ENCODE data around the gene CHRND. TPM values are rescaled to one million over a fixed set of nuclear protein-coding genes. Genes with fewer than 3 reads are reported as not detected.

The CHRND gene
- total and polyA plus RNA-seq, 2 of the 13 experiments (the other 11 are each of a cell fraction or from before 2014, with no cell fraction given): 0.18 TPM; not detected in 1

GRCh38 chr2:232488721-232489300, 37.1 kb upstream of the CHRND start:
- Histone ChIP-seq H4K20me1 (ENCODE audit: insufficient read depth, low read length) (no peaks in the 10 kb centered on the region; the same call in 1 of the 2 replicates), H3K9me3 (ENCODE audit: low read length) (no peaks in the 10 kb centered on the region), H3K4me2 (ENCODE audit: low read depth, low read length) (no peak overlapping the region), H3K9ac (ENCODE audit: insufficient read depth, low read depth, low read length) (no peak overlapping the region), H3K4me1 (ENCODE audit: insufficient read depth, low read length) (no peaks in the 10 kb centered on the region), H3K36me3 (replicated peaks in 1 of 2; ENCODE audit: control insufficient read depth in 1 of 2, insufficient read depth in 2 of 2, low read length in 2 of 2) (no peaks in the 10 kb centered on the region), H3K27me3 (ENCODE audit: control insufficient read depth in 1 of 2, insufficient read depth in 2 of 2, low read length in 2 of 2) (peaks cover 26 to 92% of the 10 kb centered on the region in 2 experiments; a peak in 4 of 5 replicates), H3K4me3 (replicated peaks in 1 of 3; ENCODE audit: insufficient read depth in 1 of 3, low read depth in 2 of 3, low read length in 3 of 3) (no peak overlapping the region), H3K79me2 (ENCODE audit: insufficient read depth, low read length) (no peaks in the 10 kb centered on the region), H2AFZ (ENCODE audit: low read length) (no peak overlapping the region), H3K27ac (ENCODE audit: extremely low read length, insufficient read depth, low read length) (no peak overlapping the region)
- in situ Hi-C loops (cut with HindIII; ENCODE audit: extremely low pct_ligation_motif_present, low pct_unique_long_range_greater_than_20kb): no loop called here
- POLR2A ChIA-PET: no interaction called here
- TF ChIP-seq PAXIP1 (CRISPR knock-in tag; conservative IDR thresholded peaks at IDR 0.05) (no peak), SSRP1 (CRISPR knock-in tag; IDR thresholded peaks at IDR 0.05) (no peak), ZNF430 (CRISPR knock-in tag; IDR thresholded peaks at IDR 0.05) (no peak), JUN (CRISPR knock-in tag; IDR thresholded peaks at IDR 0.05) (no peak), CREM (IDR thresholded peaks at IDR 0.05) (no peak), CREM (CRISPR knock-in tag; IDR thresholded peaks at IDR 0.05) (no peak), NFATC3 (CRISPR knock-in tag; IDR thresholded peaks at IDR 0.05) (no peak), GPBP1L1 (CRISPR knock-in tag; IDR thresholded peaks at IDR 0.05) (no peak), PLSCR1 (CRISPR knock-in tag; IDR thresholded peaks at IDR 0.05; ENCODE audit: borderline replicate concordance) (no peak), RXRB (CRISPR knock-in tag; IDR thresholded peaks at IDR 0.05; ENCODE audit: borderline replicate concordance) (no peak)
- ATAC-seq (no peak), FAIRE-seq (no peak), DNase-seq (ENCODE audit: low spot score) (no peak)
- BruUV-seq (replicated peaks): no TSS peak
- CTCF ChIA-PET (ENCODE audit: low intra/inter-chr PET ratio, low total read pairs): no interaction called here
- intact Hi-C loops (cut with micrococcal nuclease; ENCODE audit: unreplicated experiment): no loop called here
- WGBS (ENCODE audit: low lambda C conversion rate): 29% methylated on average over 4 of the region's 5 CpGs
